Uterus (tissue), 4 donors: ENCODE measurements around the gene TIMP3. TPM values are rescaled to one million over a fixed set of nuclear protein-coding genes. Genes with fewer than 3 reads are reported as not detected.

Source experiments
- DNase-seq, 2 donors: peaks; one replicate each; pipeline ENCODE4 v3.0.0-alpha.2; 2019 to 2020
- H3K27ac ChIP-seq, 2 donors: fragments of 200-600 bp; sonication (generic); 1 replicate in 1 of 2; 2 replicates in 1 of 2; pipeline ENCODE4 v1.5.1; 2016 to 2018
- H3K27me3 ChIP-seq, 2 donors: fragments of 200-600 bp; sonication (generic); one replicate each; pipeline ENCODE4 v1.5.1; 2018 to 2019; ENCODE audit warnings: control low read depth in 1 of 2
- H3K36me3 ChIP-seq, 2 donors: fragments of 200-600 bp; sonication (generic); one replicate each; pipeline ENCODE4 v1.5.1; 2019; ENCODE audit warnings: control low read depth in 1 of 2
- H3K4me1 ChIP-seq, 2 donors: fragments of 200-600 bp; sonication (generic); one replicate each; pipeline ENCODE4 v1.5.1; 2018 to 2019; ENCODE audit warnings: control low read depth in 1 of 2
- H3K4me3 ChIP-seq, 2 donors: fragments of 200-600 bp; sonication (generic); 1 replicate in 1 of 2; 2 replicates in 1 of 2; pipeline ENCODE4 v1.5.1; 2018 to 2019; ENCODE audit warnings: mild to moderate bottlenecking in 1 of 2
- H3K9me3 ChIP-seq, 2 donors: fragments of 200-600 bp; sonication (generic); one replicate each; pipeline ENCODE4 v1.5.1; 2019; ENCODE audit warnings: control low read depth in 1 of 2
- POLR2A ChIP-seq, 2 donors: fragments of 450-650 bp; IDR thresholded peaks; one replicate each; pipeline ENCODE4 v1.6.1; 2016; ENCODE audit warnings: antibody characterized with exemption in 2 of 2, mild to moderate bottlenecking in 1 of 2, moderate library complexity in 1 of 2
- intact Hi-C: fragments of 100-400 bp; cut with DNase I; formaldehyde crosslinking; loops from one replicate; pipeline ENCODE4 v1.15.1; 2023; ENCODE audit warnings: low total_unique reads
- total RNA-seq, 4 donors: library from RNA; depleted of rRNA in 3 of 4; stranded (reverse); fragments of >200 nt in 3 of 4; gene quantifications; one replicate each; pipeline versions ENCODE4 v1.1.0 to v1.2.4, GENCODE V29; 2014 to 2023
- TF ChIP-seq, protein P1 (sequence below), 4 experiments: fragments of 200-600 bp in 2 of 4; fragments of 450-650 bp in 2 of 4; sonication (generic) in 2 of 4; IDR thresholded peaks; one replicate each; pipeline ENCODE4 v1.5.1; 2016 to 2019; ENCODE audit warnings: antibody characterized with exemption in 4 of 4, mild to moderate bottlenecking in 2 of 4, moderate library complexity in 1 of 4
- donor health status: DM: yes; HTN: yes; CAD: no.

TIMP3 gene
- total RNA-seq, 4 donors from 2014 or later: 192 to 702 (median 423) TPM

DNA sequence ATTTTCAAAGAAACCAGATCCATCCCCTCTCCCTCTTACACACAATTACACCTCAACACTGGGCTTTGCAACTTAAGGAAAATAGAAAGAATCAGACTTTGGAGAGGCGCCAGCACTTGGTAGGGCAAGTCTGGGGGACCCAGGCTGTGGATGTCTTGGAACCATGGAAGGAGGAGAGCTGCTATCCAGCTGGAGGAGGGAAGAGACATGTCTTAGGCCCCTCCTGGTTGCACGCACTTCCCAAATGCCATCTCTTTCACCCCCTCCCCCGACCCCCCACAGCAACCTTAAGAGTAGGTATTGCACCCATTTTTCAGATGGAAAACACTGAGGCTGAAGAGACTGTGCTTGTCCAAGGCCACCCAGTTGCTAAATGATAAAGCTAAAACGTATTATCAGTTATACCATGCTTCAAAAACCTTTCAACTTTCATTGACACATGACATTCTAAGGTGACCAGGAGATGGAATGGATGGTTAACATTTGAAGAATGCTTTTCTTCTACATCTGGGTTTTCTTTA lies 3.9 kb downstream of the TIMP3 start:
- H3K9me3 ChIP-seq: no peaks in the 10 kb centered on the region
- H3K4me1 ChIP-seq: peaks cover 0 to 6% of the 10 kb centered on the region in 2 donors
- peak overlapping the region; percentile 80 to 86 for H3K4me3 ChIP-seq
- peak in 1 of 2 donors; percentile 33 for DNase-seq
- H3K27me3 ChIP-seq: no peaks in the 10 kb centered on the region
- peak overlapping the region; percentile 92 to 95 for H3K27ac ChIP-seq
- intact Hi-C loops: no loop called here
- TF ChIP-seq, protein P1, sequence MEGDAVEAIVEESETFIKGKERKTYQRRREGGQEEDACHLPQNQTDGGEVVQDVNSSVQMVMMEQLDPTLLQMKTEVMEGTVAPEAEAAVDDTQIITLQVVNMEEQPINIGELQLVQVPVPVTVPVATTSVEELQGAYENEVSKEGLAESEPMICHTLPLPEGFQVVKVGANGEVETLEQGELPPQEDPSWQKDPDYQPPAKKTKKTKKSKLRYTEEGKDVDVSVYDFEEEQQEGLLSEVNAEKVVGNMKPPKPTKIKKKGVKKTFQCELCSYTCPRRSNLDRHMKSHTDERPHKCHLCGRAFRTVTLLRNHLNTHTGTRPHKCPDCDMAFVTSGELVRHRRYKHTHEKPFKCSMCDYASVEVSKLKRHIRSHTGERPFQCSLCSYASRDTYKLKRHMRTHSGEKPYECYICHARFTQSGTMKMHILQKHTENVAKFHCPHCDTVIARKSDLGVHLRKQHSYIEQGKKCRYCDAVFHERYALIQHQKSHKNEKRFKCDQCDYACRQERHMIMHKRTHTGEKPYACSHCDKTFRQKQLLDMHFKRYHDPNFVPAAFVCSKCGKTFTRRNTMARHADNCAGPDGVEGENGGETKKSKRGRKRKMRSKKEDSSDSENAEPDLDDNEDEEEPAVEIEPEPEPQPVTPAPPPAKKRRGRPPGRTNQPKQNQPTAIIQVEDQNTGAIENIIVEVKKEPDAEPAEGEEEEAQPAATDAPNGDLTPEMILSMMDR (IDR thresholded peaks at IDR 0.05): no peak
- TF ChIP-seq POLR2A (IDR thresholded peaks at IDR 0.05): no peak
- H3K36me3 ChIP-seq: no peaks in the 10 kb centered on the region

DNA sequence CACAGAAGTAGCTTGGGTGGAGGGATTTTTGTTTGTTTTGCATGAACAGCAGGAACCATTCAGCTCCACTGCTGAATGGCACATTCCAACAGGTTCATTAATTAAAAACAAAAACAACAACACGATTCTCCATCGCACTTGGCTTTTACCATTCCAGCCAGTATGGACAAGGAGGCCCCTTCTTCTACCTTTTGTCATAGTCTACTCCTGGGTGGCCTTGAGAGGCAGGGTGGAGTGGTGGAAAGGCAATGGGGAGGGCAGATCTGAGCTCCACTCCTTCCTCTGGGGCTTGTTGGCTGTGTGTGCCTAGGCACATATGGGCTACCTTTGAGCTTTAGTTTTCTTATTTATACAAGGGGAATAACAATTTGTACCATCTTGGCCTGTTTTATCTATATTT lies 4.8 kb downstream of the TIMP3 start:
- TF ChIP-seq, protein P1 (IDR thresholded peaks at IDR 0.05): no peak
- no peak for TF ChIP-seq POLR2A (IDR thresholded peaks at IDR 0.05)
- no peaks in the 10 kb centered on the region for H3K27me3 ChIP-seq
- no peak overlapping the region for H3K4me3 ChIP-seq
- H3K27ac ChIP-seq: peak overlapping the region; percentile 92 to 95
- no peak for DNase-seq
- peaks cover 0 to 6% of the 10 kb centered on the region in 2 donors for H3K4me1 ChIP-seq
- intact Hi-C loops: no loop called here
- H3K36me3 ChIP-seq: no peaks in the 10 kb centered on the region
- H3K9me3 ChIP-seq: no peaks in the 10 kb centered on the region

DNA sequence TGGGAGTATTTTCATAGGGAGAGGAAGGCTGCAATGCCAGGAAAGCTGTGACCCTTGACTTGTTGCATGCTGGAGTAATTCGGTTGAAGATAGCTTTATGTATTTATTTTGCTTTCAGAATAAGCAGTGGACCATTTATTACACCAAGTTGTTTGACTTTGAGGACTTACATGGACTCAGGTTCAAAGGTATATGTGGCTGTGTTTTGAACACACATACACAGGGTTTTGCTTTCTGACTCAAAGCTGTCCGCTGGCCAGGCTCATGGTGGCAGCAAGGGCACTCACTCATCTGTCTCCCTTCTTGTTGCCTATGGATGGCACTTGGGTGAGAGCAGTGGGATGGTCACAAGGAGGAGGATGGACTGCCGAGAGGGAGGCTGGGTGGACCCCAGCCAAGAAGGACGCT lies 6.5 kb downstream of the TIMP3 start:
- H3K36me3 ChIP-seq: no peaks in the 10 kb centered on the region
- DNase-seq: no peak
- no peaks in the 10 kb centered on the region for H3K9me3 ChIP-seq
- peaks cover 0 to 6% of the 10 kb centered on the region in 2 donors for H3K4me1 ChIP-seq
- H3K4me3 ChIP-seq: no peak overlapping the region
- TF ChIP-seq, protein P1 (IDR thresholded peaks at IDR 0.05): no peak
- no peak for TF ChIP-seq POLR2A (IDR thresholded peaks at IDR 0.05)
- peak overlapping the region; percentile 20 to 47 for H3K27ac ChIP-seq
- no peaks in the 10 kb centered on the region for H3K27me3 ChIP-seq
- intact Hi-C loops: no loop called here

DNA sequence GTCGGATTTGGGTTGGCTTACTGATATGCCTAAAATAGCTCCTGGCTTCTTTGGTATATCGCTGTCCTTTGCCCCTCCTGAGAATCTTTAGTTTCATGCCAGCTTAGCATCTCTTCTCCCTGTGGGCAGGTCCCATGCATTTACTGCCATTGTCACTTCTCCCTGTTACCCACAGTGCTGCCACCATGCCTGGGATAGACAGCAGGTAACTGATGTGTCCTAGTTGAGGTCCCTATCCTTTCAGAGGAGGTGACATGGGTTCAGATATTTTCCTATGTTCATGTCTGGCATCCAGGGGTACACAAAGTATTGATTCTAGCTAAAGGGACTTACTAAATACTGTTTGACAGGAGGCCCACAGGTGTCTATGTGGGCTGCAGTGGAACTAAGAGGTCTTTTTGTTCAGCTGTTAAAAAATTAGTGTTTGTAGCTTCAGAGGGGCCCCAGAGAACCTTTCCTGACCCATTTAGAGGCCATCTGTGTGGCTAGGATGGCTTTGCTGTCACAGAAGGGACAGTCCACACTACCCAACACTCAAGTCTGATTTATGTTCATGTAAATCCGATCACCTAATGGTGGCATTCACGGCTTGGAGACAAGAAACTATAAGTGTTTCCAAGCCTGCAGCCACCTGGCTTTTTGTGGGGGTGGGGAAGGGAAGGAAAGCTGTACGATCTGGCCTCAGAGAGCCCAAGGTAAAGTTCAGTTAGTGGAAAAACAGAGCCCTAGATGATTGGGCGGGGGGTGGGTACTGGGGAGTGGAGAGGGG lies 8.5 kb downstream of the TIMP3 start:
- no peak for TF ChIP-seq POLR2A (IDR thresholded peaks at IDR 0.05)
- TF ChIP-seq, protein P1 (IDR thresholded peaks at IDR 0.05): no peak

DNA sequence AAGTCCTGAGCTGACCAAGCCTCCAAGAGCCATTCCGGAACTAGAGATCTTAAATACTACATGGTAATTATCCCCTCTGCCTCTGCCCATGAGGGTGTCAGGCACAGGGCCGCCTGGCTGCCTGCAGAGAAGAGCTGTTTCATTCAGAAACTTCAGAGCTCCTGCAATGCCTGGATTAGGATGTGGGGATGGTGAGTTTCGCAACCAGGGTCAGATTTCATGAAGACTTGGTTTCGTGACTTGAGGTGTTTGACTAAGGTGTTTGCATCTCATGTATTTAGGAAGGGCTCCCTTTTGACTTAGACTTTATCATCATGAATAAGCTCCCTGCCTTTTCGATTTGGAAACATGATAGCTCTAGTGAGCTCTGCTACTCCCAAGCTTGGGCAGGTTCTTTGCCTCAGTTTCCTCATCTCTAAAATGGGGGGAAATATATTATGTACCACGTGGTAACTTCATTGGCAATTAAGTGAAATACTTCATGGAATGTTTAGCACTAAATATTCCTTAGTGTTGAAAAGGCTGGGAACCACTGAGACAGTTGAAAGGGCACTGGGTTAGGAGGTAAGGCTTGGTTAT lies 9.1 kb downstream of the TIMP3 start:
- Histone ChIP-seq H3K27me3 (no peaks in the 10 kb centered on the region), H3K36me3 (no peaks in the 10 kb centered on the region), H3K4me1 (peaks cover 0 to 1% of the 10 kb centered on the region in 2 donors), H3K9me3 (no peaks in the 10 kb centered on the region), H3K27ac (peak overlapping the region; percentile 1 to 3), H3K4me3 (no peak overlapping the region)
- DNase-seq: no peak
- TF ChIP-seq POLR2A (IDR thresholded peaks at IDR 0.05): no peak
- TF ChIP-seq, protein P1 (IDR thresholded peaks at IDR 0.05): no peak
- intact Hi-C loops: no loop called here

More for the DNA sequence above, 8.5 kb downstream of the TIMP3 start:
- H3K9me3 ChIP-seq: no peaks in the 10 kb centered on the region
- H3K36me3 ChIP-seq: no peaks in the 10 kb centered on the region
- DNase-seq: no peak
- intact Hi-C loops: no loop called here
- no peak overlapping the region for H3K4me3 ChIP-seq
- H3K4me1 ChIP-seq: peaks cover 0 to 6% of the 10 kb centered on the region in 2 donors
- H3K27ac ChIP-seq: peak overlapping the region; percentile 3 to 47
- H3K27me3 ChIP-seq: no peaks in the 10 kb centered on the region
